Right lobe of liver (tissue), 6 donors: ENCODE results near the gene TCAP. TPM values are rescaled to one million over a fixed set of nuclear protein-coding genes. Genes with fewer than 3 reads are reported as not detected.
A peak's percentile ranks its signal among the peaks of the same experiment; 100 is the strongest.

Experiments used
- ATAC-seq, 4 donors: fragments of 200-7000 bp; cut with Tn5 transposase; one replicate each; pipeline ENCODE4 v1.9.1; 2020; ENCODE audit warnings: mild to moderate bottlenecking in 4 of 4, moderate library complexity in 4 of 4
- DNase-seq, 3 donors: peaks; one replicate each; pipeline ENCODE4 v3.0.0-alpha.2; 2020
- H3K27ac ChIP-seq, 3 donors: fragments of 200-600 bp; one replicate each; pipeline ENCODE4 v1.8.0; 2022
- H3K27me3 ChIP-seq, 2 donors: fragments of 200-600 bp; one replicate each; pipeline ENCODE4 v1.8.0; 2022
- H3K36me3 ChIP-seq, 4 donors: fragments of 200-600 bp; sonication (generic) in 1 of 4; one replicate each; pipeline versions ENCODE4 v1.5.1 to v1.8.0; 2017 to 2022; ENCODE audit warnings: control low read depth in 1 of 4
- H3K4me1 ChIP-seq, 4 donors: fragments of 200-600 bp; sonication (generic) in 1 of 4; one replicate each; pipeline versions ENCODE4 v1.5.1 to v1.8.0; 2017 to 2022; ENCODE audit warnings: control low read depth in 1 of 4
- H3K4me3 ChIP-seq, 3 donors: fragments of 200-600 bp; one replicate each; pipeline ENCODE4 v1.8.0; 2022
- H3K9me3 ChIP-seq, 4 donors: fragments of 200-600 bp; sonication (generic) in 1 of 4; one replicate each; pipeline versions ENCODE4 v1.5.1 to v1.8.0; 2017 to 2022; ENCODE audit warnings: control low read depth in 1 of 4
- POLR2A ChIP-seq: fragments of 450-650 bp; IDR thresholded peaks from one replicate; pipeline ENCODE4 v1.6.1; 2017; ENCODE audit warnings: antibody characterized with exemption, mild to moderate bottlenecking
- WGBS: methylation state at CpG from one replicate; pipeline ENCODE4 v1.1.6; 2018; ENCODE audit warnings: low coverage, low lambda C conversion rate; ENCODE audit not compliant: insufficient coverage; ENCODE audit errors: missing lambda C conversion rate; 5-methylcytosine and 5-hydroxymethylcytosine counted together
- intact Hi-C, 2 donors: fragments of 100-400 bp; cut with DNase I; formaldehyde crosslinking; loops; one replicate each; pipeline versions ENCODE4 v1.11.2 to v1.14.1; 2022
- total RNA-seq, 6 experiments: library from RNA; depleted of rRNA in 2 of 6; stranded (reverse); fragments of >200 nt in 2 of 6; fragmentation: NEBNext Ultra II Directional in 3 of 6; extraction: Animal tissue kit (Norgen Biotek cat#: 25700) in 3 of 6; gene quantifications; one replicate each; pipeline versions ENCODE4 v1.1.0 to v1.2.4, GENCODE V29; 2016 to 2023
- TF ChIP-seq, protein P1 (sequence below), 4 donors: fragments of 200-600 bp in 3 of 4; fragments of 450-650 bp in 1 of 4; IDR thresholded peaks; one replicate each; pipeline versions ENCODE4 v1.5.1 to v1.8.0; 2016 to 2022; ENCODE audit warnings: antibody characterized with exemption in 4 of 4, mild to moderate bottlenecking in 2 of 4
- donor health status: DM: no; HTN: yes; CAD: no.
- donor health status: DM: no; HTN: no; CAD: no.
- donor health status: DM: no; HTN: no; CAD: no.
- donor health status: DM: no; HTN: yes; CAD: no.
- donor health status: DM: no; HTN: yes; CAD: no.

TCAP gene
- total RNA-seq, 6 experiments from 2014 or later = 0.49 to 4.3 (median 1.1) TPM

DNA sequence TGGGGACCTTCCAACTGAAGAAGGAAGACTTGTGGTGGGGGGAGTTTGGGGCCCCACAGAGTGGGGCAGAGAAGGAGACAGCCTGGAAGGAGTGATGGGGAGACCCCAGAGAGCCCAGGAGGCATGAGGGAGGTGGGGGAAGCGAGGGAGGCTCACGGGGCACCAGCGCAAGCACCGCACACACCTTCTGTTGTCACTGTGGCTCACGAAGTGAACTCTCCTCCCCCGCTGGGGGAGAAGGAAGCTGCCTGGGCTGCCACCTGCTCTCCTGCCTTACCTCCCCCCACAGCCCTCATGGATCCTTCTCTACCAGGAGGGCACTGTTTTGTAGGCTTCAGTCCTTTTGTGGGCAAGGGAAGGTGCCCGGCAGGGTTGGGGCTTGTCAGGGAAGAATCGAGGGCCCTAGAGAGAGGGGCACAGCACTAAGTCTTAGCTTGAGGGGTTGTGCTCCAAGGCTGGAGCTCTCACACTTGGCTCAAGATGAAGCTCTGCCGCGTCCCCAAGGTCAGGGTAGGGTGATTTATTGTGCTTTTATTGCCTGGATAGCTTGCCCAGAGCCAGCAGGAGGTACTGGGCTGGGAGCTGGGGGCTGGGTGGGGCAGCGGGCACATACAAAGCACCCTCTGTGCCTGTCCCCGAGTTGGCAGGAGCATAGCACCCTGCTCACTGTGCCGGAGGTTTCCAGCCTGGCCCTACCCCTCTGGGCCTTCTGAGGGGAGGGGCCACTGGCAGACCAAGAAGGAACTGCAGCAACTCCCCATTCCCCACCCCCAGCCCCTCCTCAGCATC, 32.8 kb upstream of the TCAP start:
- intact Hi-C loops = loop anchor here in 1 of 2 donors (10.0 kb wide), 1 partner anchor 112 kb away; no protein-coding TSS in a partner anchor
- ATAC-seq = no peak
- peaks cover 0 to 8% (median 3%) of the 10 kb centered on the region in 4 donors for H3K4me1 ChIP-seq

DNA sequence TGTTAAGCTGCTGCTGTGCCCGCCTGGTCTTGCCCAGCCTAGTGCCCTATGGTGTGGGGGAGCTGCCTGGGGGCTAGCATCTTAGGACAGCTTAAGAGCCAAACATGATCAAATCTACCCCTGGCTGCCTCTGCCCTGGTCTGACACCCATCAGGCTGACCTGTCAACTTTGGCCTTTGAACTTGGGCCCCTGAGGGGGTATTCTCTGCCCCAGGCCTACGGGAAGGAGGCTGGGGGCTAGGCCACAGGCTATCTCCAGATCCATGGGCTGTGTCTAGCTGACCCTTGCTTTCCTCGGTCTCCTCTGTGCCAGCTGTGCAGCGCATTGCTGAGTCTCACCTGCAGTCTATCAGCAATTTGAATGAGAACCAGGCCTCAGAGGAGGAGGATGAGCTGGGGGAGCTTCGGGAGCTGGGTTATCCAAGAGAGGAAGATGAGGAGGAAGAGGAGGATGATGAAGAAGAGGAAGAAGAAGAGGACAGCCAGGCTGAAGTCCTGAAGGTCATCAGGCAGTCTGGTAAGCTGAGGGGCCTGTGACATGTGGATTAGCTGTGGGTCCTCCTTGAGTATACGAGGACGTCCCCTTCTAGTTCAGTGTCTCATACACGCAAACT, 31.5 kb upstream of the TCAP start:
- no peak for DNase-seq
- Histone ChIP-seq H3K9me3 (no peaks in the 10 kb centered on the region), H3K27me3 (no peaks in the 10 kb centered on the region), H3K4me3 (no peak overlapping the region), H3K4me1 (peaks cover 0 to 16% (median 7%) of the 10 kb centered on the region in 4 donors), H3K36me3 (no peaks in the 10 kb centered on the region), H3K27ac (no peak overlapping the region)
- WGBS = 67% methylated on average over 3 of the region's 8 CpGs
- ATAC-seq = no peak
- intact Hi-C loops = loop anchor here in 1 of 2 donors (10.0 kb wide), 1 partner anchor 111 kb away; no protein-coding TSS in a partner anchor
- TF ChIP-seq POLR2A = no peak
- TF ChIP-seq, protein P1, sequence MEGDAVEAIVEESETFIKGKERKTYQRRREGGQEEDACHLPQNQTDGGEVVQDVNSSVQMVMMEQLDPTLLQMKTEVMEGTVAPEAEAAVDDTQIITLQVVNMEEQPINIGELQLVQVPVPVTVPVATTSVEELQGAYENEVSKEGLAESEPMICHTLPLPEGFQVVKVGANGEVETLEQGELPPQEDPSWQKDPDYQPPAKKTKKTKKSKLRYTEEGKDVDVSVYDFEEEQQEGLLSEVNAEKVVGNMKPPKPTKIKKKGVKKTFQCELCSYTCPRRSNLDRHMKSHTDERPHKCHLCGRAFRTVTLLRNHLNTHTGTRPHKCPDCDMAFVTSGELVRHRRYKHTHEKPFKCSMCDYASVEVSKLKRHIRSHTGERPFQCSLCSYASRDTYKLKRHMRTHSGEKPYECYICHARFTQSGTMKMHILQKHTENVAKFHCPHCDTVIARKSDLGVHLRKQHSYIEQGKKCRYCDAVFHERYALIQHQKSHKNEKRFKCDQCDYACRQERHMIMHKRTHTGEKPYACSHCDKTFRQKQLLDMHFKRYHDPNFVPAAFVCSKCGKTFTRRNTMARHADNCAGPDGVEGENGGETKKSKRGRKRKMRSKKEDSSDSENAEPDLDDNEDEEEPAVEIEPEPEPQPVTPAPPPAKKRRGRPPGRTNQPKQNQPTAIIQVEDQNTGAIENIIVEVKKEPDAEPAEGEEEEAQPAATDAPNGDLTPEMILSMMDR (IDR thresholded peaks at IDR 0.05) = no peak

More for the DNA sequence above, 32.8 kb upstream of the TCAP start:
- Histone ChIP-seq H3K27me3 (peaks cover 0 to 2% of the 10 kb centered on the region in 2 donors), H3K9me3 (no peaks in the 10 kb centered on the region), H3K4me3 (no peak overlapping the region), H3K27ac (no peak overlapping the region), H3K36me3 (no peaks in the 10 kb centered on the region)
- WGBS = 20% methylated on average over 2 of the region's 13 CpGs
- DNase-seq = no peak
- no peak for TF ChIP-seq POLR2A
- TF ChIP-seq, protein P1 (IDR thresholded peaks at IDR 0.05) = no peak

DNA sequence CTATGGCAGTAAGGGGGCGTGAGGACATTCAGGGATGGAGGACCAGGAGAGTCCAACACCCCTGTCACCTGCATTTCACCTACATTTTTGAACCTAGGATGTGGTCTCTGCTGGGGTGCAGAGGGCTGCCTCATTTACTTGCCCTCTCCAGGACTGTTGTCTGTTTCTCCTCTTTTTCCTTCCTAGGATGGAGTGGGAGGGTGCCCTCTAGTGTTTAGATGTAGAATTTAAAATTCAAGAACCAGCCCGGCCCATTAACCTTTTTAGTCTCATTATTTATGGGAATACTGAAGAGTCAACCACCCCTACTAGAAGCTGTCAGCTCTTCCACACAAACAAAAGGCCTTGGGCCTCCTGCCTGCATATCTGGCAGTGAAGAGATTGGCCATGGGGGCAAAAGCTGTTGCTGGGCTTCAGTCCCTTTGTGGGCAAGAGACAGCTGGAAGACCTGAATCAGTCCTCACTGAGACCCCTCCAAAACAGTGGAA, 30.7 kb upstream of the TCAP start:
- Histone ChIP-seq H3K27me3 (no peaks in the 10 kb centered on the region), H3K36me3 (no peaks in the 10 kb centered on the region), H3K4me3 (no peak overlapping the region), H3K9me3 (no peaks in the 10 kb centered on the region), H3K27ac (no peak overlapping the region), H3K4me1 (peaks cover 0 to 17% (median 7%) of the 10 kb centered on the region in 4 donors)
- WGBS = 0% methylated on average over 1 of the region's 2 CpGs
- TF ChIP-seq, protein P1 (IDR thresholded peaks at IDR 0.05) = peak; percentile 51 to 72 (median 70)
- TF ChIP-seq POLR2A = no peak
- no peak for DNase-seq
- intact Hi-C loops = loop anchor here in 1 of 2 donors (10.0 kb wide), 1 partner anchor 110 kb away; no protein-coding TSS in a partner anchor
- peak in 3 of 4 donors; percentile 26 to 34 (median 26) for ATAC-seq

DNA sequence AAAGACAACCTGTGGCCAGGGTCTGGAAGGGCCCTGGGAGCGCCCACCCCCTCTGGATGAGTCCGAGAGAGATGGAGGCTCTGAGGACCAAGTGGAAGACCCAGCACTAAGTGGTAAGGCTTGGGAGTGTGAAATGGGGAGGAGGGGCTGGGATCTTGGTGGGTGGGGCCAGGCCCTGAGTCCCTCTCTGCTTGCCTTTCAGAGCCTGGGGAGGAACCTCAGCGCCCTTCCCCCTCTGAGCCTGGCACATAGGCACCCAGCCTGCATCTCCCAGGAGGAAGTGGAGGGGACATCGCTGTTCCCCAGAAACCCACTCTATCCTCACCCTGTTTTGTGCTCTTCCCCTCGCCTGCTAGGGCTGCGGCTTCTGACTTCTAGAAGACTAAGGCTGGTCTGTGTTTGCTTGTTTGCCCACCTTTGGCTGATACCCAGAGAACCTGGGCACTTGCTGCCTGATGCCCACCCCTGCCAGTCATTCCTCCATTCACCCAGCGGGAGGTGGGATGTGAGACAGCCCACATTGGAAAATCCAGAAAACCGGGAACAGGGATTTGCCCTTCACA, 29.5 kb upstream of the TCAP start:
- WGBS = 100% methylated on average over 1 of the region's 8 CpGs

More for the DNA sequence above, 29.5 kb upstream of the TCAP start:
- TF ChIP-seq, protein P1 (IDR thresholded peaks at IDR 0.05) = no peak
- TF ChIP-seq POLR2A = no peak
- Histone ChIP-seq H3K9me3 (no peaks in the 10 kb centered on the region), H3K4me3 (no peak overlapping the region), H3K27me3 (no peaks in the 10 kb centered on the region), H3K27ac (no peak overlapping the region), H3K36me3 (no peaks in the 10 kb centered on the region), H3K4me1 (peaks cover 0 to 17% (median 7%) of the 10 kb centered on the region in 4 donors)
- intact Hi-C loops = loop anchor here in 1 of 2 donors (10.0 kb wide), 1 partner anchor 109 kb away; no protein-coding TSS in a partner anchor
- ATAC-seq = no peak
- no peak for DNase-seq
